ENCODE measurements around the gene CSNK1G2. TPM values are rescaled to one million over a fixed set of nuclear protein-coding genes. Genes with fewer than 3 reads are reported as not detected.

Gene CSNK1G2
- total and polyA plus RNA-seq, 2 of the 13 experiments (the other 11 are each of a cell fraction or from before 2014, with no cell fraction given), result 53.8 to 72.5 TPM

DNA sequence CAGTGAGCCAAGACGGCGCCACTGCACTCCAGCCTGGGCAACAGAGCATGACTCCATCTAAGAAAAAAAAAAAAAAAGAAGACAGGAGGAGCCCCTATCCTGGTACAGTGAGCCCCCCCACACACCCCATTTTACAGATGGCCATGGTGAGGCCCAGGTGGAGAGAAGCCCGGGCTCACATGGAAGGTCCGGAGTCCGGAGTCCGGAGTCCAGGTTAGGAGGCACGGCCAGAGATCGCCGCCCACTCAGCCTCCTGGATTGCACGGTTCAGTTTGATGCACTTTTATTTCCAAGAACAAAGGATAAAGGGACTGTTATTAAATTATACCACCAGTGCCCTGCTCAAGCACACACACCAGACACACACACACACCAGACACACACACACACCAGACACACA is 85.8 kb downstream of the CSNK1G2 start (continued):
- TF ChIP-seq, protein P1, sequence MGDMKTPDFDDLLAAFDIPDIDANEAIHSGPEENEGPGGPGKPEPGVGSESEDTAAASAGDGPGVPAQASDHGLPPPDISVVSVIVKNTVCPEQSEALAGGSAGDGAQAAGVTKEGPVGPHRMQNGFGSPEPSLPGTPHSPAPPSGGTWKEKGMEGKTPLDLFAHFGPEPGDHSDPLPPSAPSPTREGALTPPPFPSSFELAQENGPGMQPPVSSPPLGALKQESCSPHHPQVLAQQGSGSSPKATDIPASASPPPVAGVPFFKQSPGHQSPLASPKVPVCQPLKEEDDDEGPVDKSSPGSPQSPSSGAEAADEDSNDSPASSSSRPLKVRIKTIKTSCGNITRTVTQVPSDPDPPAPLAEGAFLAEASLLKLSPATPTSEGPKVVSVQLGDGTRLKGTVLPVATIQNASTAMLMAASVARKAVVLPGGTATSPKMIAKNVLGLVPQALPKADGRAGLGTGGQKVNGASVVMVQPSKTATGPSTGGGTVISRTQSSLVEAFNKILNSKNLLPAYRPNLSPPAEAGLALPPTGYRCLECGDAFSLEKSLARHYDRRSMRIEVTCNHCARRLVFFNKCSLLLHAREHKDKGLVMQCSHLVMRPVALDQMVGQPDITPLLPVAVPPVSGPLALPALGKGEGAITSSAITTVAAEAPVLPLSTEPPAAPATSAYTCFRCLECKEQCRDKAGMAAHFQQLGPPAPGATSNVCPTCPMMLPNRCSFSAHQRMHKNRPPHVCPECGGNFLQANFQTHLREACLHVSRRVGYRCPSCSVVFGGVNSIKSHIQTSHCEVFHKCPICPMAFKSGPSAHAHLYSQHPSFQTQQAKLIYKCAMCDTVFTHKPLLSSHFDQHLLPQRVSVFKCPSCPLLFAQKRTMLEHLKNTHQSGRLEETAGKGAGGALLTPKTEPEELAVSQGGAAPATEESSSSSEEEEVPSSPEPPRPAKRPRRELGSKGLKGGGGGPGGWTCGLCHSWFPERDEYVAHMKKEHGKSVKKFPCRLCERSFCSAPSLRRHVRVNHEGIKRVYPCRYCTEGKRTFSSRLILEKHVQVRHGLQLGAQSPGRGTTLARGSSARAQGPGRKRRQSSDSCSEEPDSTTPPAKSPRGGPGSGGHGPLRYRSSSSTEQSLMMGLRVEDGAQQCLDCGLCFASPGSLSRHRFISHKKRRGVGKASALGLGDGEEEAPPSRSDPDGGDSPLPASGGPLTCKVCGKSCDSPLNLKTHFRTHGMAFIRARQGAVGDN (CRISPR knock-in tag; IDR thresholded peaks at IDR 0.05), result peak; percentile 29; the same call in 1 of the 2 replicates
- TF ChIP-seq, protein P2, sequence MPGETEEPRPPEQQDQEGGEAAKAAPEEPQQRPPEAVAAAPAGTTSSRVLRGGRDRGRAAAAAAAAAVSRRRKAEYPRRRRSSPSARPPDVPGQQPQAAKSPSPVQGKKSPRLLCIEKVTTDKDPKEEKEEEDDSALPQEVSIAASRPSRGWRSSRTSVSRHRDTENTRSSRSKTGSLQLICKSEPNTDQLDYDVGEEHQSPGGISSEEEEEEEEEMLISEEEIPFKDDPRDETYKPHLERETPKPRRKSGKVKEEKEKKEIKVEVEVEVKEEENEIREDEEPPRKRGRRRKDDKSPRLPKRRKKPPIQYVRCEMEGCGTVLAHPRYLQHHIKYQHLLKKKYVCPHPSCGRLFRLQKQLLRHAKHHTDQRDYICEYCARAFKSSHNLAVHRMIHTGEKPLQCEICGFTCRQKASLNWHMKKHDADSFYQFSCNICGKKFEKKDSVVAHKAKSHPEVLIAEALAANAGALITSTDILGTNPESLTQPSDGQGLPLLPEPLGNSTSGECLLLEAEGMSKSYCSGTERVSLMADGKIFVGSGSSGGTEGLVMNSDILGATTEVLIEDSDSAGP (CRISPR knock-in tag; IDR thresholded peaks at IDR 0.05; ENCODE audit: borderline replicate concordance), result no peak
- TF ChIP-seq ZNF205 (CRISPR knock-in tag; IDR thresholded peaks at IDR 0.05) (no peak), ZMYM3 (CRISPR knock-in tag; IDR thresholded peaks at IDR 0.05) (peak; percentile 77), ZNF367 (CRISPR knock-in tag; IDR thresholded peaks at IDR 0.05; ENCODE audit: borderline replicate concordance) (no peak), ZNF543 (CRISPR knock-in tag; IDR thresholded peaks at IDR 0.05) (no peak), TCF7 (IDR thresholded peaks at IDR 0.05; ENCODE audit: low read depth) (no peak), ZFYVE20 (CRISPR knock-in tag; IDR thresholded peaks at IDR 0.05; ENCODE audit: borderline replicate concordance, low read depth) (no peak)
- TF ChIP-seq, protein P3, sequence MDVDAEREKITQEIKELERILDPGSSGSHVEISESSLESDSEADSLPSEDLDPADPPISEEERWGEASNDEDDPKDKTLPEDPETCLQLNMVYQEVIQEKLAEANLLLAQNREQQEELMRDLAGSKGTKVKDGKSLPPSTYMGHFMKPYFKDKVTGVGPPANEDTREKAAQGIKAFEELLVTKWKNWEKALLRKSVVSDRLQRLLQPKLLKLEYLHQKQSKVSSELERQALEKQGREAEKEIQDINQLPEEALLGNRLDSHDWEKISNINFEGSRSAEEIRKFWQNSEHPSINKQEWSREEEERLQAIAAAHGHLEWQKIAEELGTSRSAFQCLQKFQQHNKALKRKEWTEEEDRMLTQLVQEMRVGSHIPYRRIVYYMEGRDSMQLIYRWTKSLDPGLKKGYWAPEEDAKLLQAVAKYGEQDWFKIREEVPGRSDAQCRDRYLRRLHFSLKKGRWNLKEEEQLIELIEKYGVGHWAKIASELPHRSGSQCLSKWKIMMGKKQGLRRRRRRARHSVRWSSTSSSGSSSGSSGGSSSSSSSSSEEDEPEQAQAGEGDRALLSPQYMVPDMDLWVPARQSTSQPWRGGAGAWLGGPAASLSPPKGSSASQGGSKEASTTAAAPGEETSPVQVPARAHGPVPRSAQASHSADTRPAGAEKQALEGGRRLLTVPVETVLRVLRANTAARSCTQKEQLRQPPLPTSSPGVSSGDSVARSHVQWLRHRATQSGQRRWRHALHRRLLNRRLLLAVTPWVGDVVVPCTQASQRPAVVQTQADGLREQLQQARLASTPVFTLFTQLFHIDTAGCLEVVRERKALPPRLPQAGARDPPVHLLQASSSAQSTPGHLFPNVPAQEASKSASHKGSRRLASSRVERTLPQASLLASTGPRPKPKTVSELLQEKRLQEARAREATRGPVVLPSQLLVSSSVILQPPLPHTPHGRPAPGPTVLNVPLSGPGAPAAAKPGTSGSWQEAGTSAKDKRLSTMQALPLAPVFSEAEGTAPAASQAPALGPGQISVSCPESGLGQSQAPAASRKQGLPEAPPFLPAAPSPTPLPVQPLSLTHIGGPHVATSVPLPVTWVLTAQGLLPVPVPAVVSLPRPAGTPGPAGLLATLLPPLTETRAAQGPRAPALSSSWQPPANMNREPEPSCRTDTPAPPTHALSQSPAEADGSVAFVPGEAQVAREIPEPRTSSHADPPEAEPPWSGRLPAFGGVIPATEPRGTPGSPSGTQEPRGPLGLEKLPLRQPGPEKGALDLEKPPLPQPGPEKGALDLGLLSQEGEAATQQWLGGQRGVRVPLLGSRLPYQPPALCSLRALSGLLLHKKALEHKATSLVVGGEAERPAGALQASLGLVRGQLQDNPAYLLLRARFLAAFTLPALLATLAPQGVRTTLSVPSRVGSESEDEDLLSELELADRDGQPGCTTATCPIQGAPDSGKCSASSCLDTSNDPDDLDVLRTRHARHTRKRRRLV (CRISPR knock-in tag; IDR thresholded peaks at IDR 0.05), result no peak
- TF ChIP-seq, protein P4, sequence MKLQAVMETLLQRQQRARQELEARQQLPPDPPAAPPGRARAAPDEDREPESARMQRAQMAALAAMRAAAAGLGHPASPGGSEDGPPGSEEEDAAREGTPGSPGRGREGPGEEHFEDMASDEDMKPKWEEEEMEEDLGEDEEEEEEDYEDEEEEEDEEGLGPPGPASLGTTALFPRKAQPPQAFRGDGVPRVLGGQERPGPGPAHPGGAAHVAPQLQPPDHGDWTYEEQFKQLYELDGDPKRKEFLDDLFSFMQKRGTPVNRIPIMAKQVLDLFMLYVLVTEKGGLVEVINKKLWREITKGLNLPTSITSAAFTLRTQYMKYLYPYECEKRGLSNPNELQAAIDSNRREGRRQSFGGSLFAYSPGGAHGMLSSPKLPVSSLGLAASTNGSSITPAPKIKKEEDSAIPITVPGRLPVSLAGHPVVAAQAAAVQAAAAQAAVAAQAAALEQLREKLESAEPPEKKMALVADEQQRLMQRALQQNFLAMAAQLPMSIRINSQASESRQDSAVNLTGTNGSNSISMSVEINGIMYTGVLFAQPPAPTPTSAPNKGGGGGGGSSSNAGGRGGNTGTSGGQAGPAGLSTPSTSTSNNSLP (IDR thresholded peaks at IDR 0.05; ENCODE audit: low read depth, low read length), result no peak; the same call in 1 of the 2 replicates
- TF ChIP-seq, protein P5, sequence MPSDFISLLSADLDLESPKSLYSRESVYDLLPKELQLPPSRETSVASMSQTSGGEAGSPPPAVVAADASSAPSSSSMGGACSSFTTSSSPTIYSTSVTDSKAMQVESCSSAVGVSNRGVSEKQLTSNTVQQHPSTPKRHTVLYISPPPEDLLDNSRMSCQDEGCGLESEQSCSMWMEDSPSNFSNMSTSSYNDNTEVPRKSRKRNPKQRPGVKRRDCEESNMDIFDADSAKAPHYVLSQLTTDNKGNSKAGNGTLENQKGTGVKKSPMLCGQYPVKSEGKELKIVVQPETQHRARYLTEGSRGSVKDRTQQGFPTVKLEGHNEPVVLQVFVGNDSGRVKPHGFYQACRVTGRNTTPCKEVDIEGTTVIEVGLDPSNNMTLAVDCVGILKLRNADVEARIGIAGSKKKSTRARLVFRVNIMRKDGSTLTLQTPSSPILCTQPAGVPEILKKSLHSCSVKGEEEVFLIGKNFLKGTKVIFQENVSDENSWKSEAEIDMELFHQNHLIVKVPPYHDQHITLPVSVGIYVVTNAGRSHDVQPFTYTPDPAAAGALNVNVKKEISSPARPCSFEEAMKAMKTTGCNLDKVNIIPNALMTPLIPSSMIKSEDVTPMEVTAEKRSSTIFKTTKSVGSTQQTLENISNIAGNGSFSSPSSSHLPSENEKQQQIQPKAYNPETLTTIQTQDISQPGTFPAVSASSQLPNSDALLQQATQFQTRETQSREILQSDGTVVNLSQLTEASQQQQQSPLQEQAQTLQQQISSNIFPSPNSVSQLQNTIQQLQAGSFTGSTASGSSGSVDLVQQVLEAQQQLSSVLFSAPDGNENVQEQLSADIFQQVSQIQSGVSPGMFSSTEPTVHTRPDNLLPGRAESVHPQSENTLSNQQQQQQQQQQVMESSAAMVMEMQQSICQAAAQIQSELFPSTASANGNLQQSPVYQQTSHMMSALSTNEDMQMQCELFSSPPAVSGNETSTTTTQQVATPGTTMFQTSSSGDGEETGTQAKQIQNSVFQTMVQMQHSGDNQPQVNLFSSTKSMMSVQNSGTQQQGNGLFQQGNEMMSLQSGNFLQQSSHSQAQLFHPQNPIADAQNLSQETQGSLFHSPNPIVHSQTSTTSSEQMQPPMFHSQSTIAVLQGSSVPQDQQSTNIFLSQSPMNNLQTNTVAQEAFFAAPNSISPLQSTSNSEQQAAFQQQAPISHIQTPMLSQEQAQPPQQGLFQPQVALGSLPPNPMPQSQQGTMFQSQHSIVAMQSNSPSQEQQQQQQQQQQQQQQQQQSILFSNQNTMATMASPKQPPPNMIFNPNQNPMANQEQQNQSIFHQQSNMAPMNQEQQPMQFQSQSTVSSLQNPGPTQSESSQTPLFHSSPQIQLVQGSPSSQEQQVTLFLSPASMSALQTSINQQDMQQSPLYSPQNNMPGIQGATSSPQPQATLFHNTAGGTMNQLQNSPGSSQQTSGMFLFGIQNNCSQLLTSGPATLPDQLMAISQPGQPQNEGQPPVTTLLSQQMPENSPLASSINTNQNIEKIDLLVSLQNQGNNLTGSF (CRISPR knock-in tag; IDR thresholded peaks at IDR 0.05), result no peak
